Measurements from ENCODE around the gene APLP2.

DNA sequence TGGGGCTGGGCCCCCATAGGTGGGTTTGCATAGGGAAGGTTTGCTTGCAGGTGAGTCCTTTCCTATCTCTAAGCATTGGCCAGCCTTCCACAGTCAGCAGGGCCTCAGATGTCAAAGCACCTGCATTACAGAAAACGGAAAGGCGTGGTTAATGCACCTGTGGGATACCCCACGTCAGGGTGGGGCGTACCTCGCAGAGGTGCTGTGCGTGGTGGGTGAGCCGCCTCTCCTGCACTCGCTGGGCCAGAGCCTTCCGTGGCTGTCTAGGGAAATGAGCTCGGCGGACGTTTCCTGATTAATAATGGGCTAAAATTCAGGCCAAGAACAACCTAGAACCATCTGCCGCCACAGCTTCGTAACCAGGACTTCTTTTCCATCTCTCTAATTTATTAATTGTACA is 122.2 kb downstream of the APLP2 start:
- no peak for TF ChIP-seq POLR2A (IDR thresholded peaks at IDR 0.05)
- no peak for TF ChIP-seq CTCF (IDR thresholded peaks at IDR 0.05)
